ENCODE data around the gene CD109.

CD109 gene

DNA sequence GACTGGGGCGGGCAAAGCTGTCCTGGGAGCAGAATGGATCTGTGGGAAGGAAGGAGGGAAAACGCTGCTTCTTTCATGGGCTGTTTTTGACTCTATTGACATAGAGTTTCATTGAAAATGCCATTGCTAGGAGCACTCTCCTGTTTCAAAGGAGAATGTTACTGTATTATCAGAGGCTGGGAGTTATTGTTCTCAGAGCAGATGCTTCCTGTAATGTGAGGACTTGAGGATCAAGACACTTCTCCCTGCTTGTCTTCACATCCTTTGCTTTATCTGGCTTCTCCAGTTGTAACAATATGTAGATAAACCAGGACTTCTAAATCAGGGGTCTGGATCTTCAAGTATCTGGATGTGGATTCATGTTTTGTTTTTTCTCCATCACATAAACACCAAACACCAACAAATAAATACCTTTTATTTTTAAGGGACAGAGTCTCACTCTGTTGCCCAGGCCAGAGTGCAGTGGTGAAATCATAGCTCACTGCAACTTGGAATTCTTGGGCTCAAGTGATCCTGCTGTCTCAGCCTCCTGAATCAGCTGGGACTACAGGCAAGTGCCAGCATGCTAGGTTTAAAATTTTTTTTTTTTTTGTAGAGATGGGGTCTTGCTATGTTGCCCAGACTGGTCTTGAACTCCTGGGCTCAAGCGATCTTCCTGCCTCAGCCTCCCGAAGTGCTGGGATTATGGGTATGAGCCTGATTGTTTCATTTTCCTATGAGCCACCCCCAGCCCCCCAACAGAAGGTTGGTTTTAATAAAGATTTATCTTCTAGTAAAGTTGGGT, 3.9 kb downstream of the CD109 start:
- no peak for TF ChIP-seq CREB1 (IDR thresholded peaks at IDR 0.05; ENCODE audit: low read depth)
- TF ChIP-seq YY1 (IDR thresholded peaks at IDR 0.05; ENCODE audit: low read depth), result no peak
- no peak for TF ChIP-seq FOXM1 (IDR thresholded peaks at IDR 0.05; ENCODE audit: borderline replicate concordance, low read depth)
- TF ChIP-seq, protein P1, sequence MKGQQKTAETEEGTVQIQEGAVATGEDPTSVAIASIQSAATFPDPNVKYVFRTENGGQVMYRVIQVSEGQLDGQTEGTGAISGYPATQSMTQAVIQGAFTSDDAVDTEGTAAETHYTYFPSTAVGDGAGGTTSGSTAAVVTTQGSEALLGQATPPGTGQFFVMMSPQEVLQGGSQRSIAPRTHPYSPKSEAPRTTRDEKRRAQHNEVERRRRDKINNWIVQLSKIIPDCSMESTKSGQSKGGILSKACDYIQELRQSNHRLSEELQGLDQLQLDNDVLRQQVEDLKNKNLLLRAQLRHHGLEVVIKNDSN (IDR thresholded peaks at IDR 0.05), result no peak
- TF ChIP-seq, protein P2, sequence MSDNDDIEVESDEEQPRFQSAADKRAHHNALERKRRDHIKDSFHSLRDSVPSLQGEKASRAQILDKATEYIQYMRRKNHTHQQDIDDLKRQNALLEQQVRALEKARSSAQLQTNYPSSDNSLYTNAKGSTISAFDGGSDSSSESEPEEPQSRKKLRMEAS (IDR thresholded peaks at IDR 0.05), result no peak
- no peak for TF ChIP-seq RAD21 (IDR thresholded peaks at IDR 0.05; ENCODE audit: low read depth)
- TF ChIP-seq TAF1 (IDR thresholded peaks at IDR 0.05; ENCODE audit: low read depth), result no peak
- TF ChIP-seq EP300 (IDR thresholded peaks at IDR 0.05; ENCODE audit: borderline replicate concordance), result no peak
- no peak for TF ChIP-seq NFIC (IDR thresholded peaks at IDR 0.05)
- no peak for TF ChIP-seq ZBTB7A (IDR thresholded peaks at IDR 0.05; ENCODE audit: low read depth)
- TF ChIP-seq, protein P3, sequence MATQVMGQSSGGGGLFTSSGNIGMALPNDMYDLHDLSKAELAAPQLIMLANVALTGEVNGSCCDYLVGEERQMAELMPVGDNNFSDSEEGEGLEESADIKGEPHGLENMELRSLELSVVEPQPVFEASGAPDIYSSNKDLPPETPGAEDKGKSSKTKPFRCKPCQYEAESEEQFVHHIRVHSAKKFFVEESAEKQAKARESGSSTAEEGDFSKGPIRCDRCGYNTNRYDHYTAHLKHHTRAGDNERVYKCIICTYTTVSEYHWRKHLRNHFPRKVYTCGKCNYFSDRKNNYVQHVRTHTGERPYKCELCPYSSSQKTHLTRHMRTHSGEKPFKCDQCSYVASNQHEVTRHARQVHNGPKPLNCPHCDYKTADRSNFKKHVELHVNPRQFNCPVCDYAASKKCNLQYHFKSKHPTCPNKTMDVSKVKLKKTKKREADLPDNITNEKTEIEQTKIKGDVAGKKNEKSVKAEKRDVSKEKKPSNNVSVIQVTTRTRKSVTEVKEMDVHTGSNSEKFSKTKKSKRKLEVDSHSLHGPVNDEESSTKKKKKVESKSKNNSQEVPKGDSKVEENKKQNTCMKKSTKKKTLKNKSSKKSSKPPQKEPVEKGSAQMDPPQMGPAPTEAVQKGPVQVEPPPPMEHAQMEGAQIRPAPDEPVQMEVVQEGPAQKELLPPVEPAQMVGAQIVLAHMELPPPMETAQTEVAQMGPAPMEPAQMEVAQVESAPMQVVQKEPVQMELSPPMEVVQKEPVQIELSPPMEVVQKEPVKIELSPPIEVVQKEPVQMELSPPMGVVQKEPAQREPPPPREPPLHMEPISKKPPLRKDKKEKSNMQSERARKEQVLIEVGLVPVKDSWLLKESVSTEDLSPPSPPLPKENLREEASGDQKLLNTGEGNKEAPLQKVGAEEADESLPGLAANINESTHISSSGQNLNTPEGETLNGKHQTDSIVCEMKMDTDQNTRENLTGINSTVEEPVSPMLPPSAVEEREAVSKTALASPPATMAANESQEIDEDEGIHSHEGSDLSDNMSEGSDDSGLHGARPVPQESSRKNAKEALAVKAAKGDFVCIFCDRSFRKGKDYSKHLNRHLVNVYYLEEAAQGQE (IDR thresholded peaks at IDR 0.05; ENCODE audit: low read depth), result no peak

DNA sequence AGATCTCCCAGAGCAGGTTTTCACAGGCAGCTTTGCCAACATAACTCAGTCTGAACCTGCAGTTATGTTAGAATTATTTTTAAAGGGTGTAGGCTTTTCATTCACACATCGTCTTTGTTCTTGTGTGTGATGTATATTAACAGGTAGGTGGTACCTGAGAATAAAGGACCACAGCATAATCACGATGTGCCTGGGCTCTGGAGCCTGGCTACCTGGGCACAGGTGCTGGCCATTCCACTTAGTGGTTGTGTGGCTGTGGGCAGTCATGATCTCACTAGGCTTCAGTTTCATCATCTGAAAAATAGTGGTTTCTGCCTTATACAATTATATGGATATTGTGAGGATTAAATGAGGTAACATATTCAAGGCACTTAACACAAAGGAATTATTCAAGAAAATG, 6.4 kb downstream of the CD109 start:
- TF ChIP-seq, protein P1 (IDR thresholded peaks at IDR 0.05), result no peak
- TF ChIP-seq RAD21 (IDR thresholded peaks at IDR 0.05; ENCODE audit: low read depth) (no peak), TAF1 (IDR thresholded peaks at IDR 0.05; ENCODE audit: low read depth) (no peak), FOXM1 (IDR thresholded peaks at IDR 0.05; ENCODE audit: borderline replicate concordance, low read depth) (no peak), CREB1 (IDR thresholded peaks at IDR 0.05; ENCODE audit: low read depth) (no peak), YY1 (IDR thresholded peaks at IDR 0.05; ENCODE audit: low read depth) (no peak), ZBTB7A (IDR thresholded peaks at IDR 0.05; ENCODE audit: low read depth) (no peak), EGR1 (IDR thresholded peaks at IDR 0.05) (no peak), EP300 (IDR thresholded peaks at IDR 0.05; ENCODE audit: borderline replicate concordance) (no peak), TEAD4 (IDR thresholded peaks at IDR 0.05) (no peak), TCF12 (IDR thresholded peaks at IDR 0.05; ENCODE audit: low read depth) (no peak), CEBPB (IDR thresholded peaks at IDR 0.05) (no peak), NFIC (IDR thresholded peaks at IDR 0.05) (no peak)
- TF ChIP-seq, protein P2 (IDR thresholded peaks at IDR 0.05), result no peak
- TF ChIP-seq, protein P3 (IDR thresholded peaks at IDR 0.05; ENCODE audit: low read depth), result no peak

DNA sequence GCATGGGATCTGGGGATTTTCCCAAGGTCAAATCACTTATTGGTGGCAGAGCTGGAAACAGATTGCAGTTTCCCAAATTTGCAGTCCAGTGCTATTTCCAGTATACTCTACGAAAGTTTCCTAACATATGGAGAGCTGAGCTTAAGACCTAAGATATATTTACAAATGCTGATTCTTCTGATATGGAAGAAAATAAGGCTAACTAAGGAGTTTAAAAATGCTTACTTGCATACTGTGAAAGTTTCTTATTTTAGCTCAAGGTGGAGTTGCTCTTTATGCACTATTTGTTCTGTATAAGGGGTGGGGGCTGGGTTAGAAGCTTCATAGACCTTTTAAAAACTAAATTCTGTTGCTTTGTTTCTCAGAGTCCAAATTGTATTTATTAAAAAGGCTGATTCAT, 7.5 kb downstream of the CD109 start:
- TF ChIP-seq, protein P2 (IDR thresholded peaks at IDR 0.05), result no peak
- no peak for TF ChIP-seq CEBPB (IDR thresholded peaks at IDR 0.05)
- TF ChIP-seq, protein P3 (IDR thresholded peaks at IDR 0.05; ENCODE audit: low read depth), result no peak
- TF ChIP-seq FOXM1 (IDR thresholded peaks at IDR 0.05; ENCODE audit: borderline replicate concordance, low read depth), result no peak
- no peak for TF ChIP-seq TAF1 (IDR thresholded peaks at IDR 0.05; ENCODE audit: low read depth)
- TF ChIP-seq ZBTB7A (IDR thresholded peaks at IDR 0.05; ENCODE audit: low read depth), result no peak
- no peak for TF ChIP-seq RAD21 (IDR thresholded peaks at IDR 0.05; ENCODE audit: low read depth)
- no peak for TF ChIP-seq TCF12 (IDR thresholded peaks at IDR 0.05; ENCODE audit: low read depth)
- TF ChIP-seq NFIC (IDR thresholded peaks at IDR 0.05), result no peak
- TF ChIP-seq TEAD4 (IDR thresholded peaks at IDR 0.05), result no peak

DNA sequence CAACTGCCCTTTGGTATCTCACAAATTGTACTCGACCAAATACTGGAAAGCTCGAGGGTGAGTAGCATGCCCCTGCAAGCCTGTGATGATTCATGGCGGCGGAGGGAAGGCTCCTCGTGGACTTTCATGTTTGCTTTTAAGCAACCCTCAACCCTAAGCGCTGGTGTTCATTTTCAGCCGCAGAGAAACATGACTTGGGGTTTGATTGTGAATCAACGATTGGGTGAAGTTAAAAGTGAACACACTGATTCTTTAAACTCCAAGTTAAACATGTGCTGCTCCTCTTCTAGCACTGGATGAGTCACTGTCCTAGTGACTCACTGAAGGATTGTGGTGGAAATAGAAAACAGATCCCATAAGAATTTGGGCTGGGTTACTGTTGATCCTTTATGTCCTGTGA, 8.3 kb downstream of the CD109 start:
- TF ChIP-seq ZBTB7A (IDR thresholded peaks at IDR 0.05; ENCODE audit: low read depth) (no peak), YY1 (IDR thresholded peaks at IDR 0.05; ENCODE audit: low read depth) (no peak), TEAD4 (IDR thresholded peaks at IDR 0.05) (no peak), EGR1 (IDR thresholded peaks at IDR 0.05) (no peak), CREB1 (IDR thresholded peaks at IDR 0.05; ENCODE audit: low read depth) (no peak), EP300 (IDR thresholded peaks at IDR 0.05; ENCODE audit: borderline replicate concordance) (no peak)

Data from Ishikawa (cell line).